Airway epithelial cell (primary cell): Measurements from ENCODE around the gene ZNF644. TPM values are rescaled to one million over a fixed set of nuclear protein-coding genes. Genes with fewer than 3 reads are reported as not detected.

ENCODE experiments used
- total RNA-seq: library from RNA; depleted of rRNA; stranded (reverse); fragments of >200 nt; gene quantifications from 2 replicates; pipeline ENCODE4 v1.2.3, GENCODE V29; 2015

The ZNF644 gene
- 22.0 and 31.9 TPM in 2 replicates for total RNA-seq

DNA sequence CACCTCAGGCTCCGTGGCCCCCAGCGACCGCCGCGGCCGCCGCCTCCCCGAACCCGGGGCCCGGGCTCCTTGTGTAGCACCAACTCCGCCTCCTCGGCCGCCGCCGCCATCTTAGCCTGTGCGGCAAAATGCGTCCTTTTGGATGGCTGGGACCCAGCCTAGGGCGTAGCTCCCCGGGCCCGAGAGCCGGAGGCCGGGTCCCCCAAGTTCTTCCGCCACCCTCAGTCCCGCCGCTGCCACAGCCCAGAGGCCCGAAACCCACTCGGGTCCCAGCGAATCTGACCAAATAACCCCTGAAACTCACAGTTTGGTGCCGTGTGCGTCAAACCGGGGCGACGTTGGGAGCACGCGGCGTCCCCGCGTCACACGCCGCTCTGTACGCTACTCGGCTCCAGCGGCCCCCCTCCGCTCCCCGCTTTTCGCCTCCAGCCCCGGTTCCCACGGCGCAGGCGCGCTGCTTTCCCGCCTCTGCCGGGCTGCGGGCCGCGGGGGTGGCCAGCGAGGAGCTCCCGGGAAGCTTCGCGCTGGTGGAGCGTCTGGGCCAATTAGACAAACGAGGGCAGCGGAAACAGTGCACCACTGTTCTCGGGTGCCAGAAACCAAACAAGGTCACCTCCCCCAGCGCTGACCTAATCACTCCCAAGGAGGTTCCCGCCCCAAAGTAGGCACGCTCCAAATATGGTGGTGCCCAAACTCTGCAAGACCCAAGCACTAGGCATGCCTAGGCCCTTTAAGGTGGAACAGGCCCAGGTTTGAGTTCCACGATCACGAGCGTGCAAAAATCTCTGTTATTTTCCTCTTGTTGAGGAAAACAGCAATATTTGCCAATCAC is at the start of gene ZNF644:
Gene ZNF644 (minus strand): TSS at position 350 of the 832 bp plus-strand sequence. CDS start 39,682 bp downstream, outside the sequence.

